H9 (cell line): ENCODE data around the gene DUOXA1. TPM values are rescaled to one million over a fixed set of nuclear protein-coding genes. Genes with fewer than 3 reads are reported as not detected.
A peak's percentile ranks its signal among the peaks of the same experiment; 100 is the strongest.

ENCODE experiments used
- DNase-seq: peaks from one replicate; pipeline ENCODE4 v3.0.0-alpha.2; 2017
- H2AFZ ChIP-seq: one replicate; pipeline ENCODE4 v1.6.1; 2013; ENCODE audit warnings: mild to moderate bottlenecking, low read length, control low read depth, moderate library complexity
- H2AK5ac ChIP-seq: 2 replicates; pipeline ENCODE4 v1.6.1; 2013; ENCODE audit warnings: low read length, control low read depth, mixed read lengths; ENCODE audit not compliant: insufficient read length
- H2BK120ac ChIP-seq: one replicate; pipeline ENCODE4 v1.6.1; 2013; ENCODE audit warnings: low read depth, mild to moderate bottlenecking, low read length, control low read depth, inconsistent platforms; ENCODE audit not compliant: poor library complexity, severe bottlenecking
- H2BK12ac ChIP-seq: 2 replicates; pipeline ENCODE4 v1.6.1; 2013; ENCODE audit warnings: low read length, control low read depth, mixed read lengths, low read depth; ENCODE audit not compliant: insufficient read length
- H2BK15ac ChIP-seq: 2 replicates; pipeline ENCODE4 v1.6.1; 2013; ENCODE audit warnings: low read depth, low read length, control low read depth
- H2BK20ac ChIP-seq: one replicate; pipeline ENCODE4 v1.6.1; 2013; ENCODE audit warnings: low read depth, mild to moderate bottlenecking, low read length, control low read depth, inconsistent platforms; ENCODE audit not compliant: poor library complexity, severe bottlenecking
- H2BK5ac ChIP-seq: 2 replicates; pipeline ENCODE4 v1.6.1; 2013; ENCODE audit warnings: low read length, control low read depth, mixed read lengths; ENCODE audit not compliant: insufficient read length
- H3K14ac ChIP-seq: 2 replicates; pipeline ENCODE4 v1.6.1; 2013; ENCODE audit warnings: low read length, control low read depth; ENCODE audit not compliant: insufficient read depth
- H3K18ac ChIP-seq: 2 replicates; pipeline ENCODE4 v1.6.1; 2013; ENCODE audit warnings: low read depth, mild to moderate bottlenecking, mixed read lengths, low read length, control low read depth; ENCODE audit not compliant: insufficient read length
- H3K23ac ChIP-seq: 2 replicates; pipeline ENCODE4 v1.6.1; 2013; ENCODE audit warnings: low read length, control low read depth, mixed read lengths, low read depth; ENCODE audit not compliant: insufficient read length
- H3K23me2 ChIP-seq: 2 replicates; pipeline ENCODE4 v1.6.1; 2013; ENCODE audit warnings: low read depth, mild to moderate bottlenecking, mixed read lengths, low read length, control low read depth; ENCODE audit not compliant: insufficient read length, poor library complexity, severe bottlenecking
- H3K27ac ChIP-seq: 2 replicates; pipeline ENCODE4 v1.5.1; 2013; ENCODE audit warnings: low read length, control low read depth, mixed read lengths, low read depth; ENCODE audit not compliant: insufficient read length
- H3K27me3 ChIP-seq: 2 replicates; pipeline ENCODE4 v1.6.1; 2013; ENCODE audit warnings: low read length, control low read depth, inconsistent platforms; ENCODE audit not compliant: insufficient read depth
- H3K4ac ChIP-seq: 2 replicates; pipeline ENCODE4 v1.6.1; 2013; ENCODE audit warnings: low read depth, mild to moderate bottlenecking, control low read depth, inconsistent platforms, low read length, moderate library complexity
- H3K4me1 ChIP-seq: 2 replicates; pipeline ENCODE4 v1.6.1; 2013; ENCODE audit warnings: low read length, control low read depth, inconsistent platforms; ENCODE audit not compliant: insufficient read depth
- H3K4me2 ChIP-seq: 2 replicates; pipeline ENCODE4 v1.6.1; 2013; ENCODE audit warnings: low read length, control low read depth, mixed read lengths; ENCODE audit not compliant: insufficient read length, insufficient read depth
- H3K56ac ChIP-seq: 2 replicates; pipeline ENCODE4 v1.6.1; 2013; ENCODE audit warnings: low read depth, mild to moderate bottlenecking, mixed read lengths, low read length, control low read depth; ENCODE audit not compliant: insufficient read length
- H3K79me1 ChIP-seq: 2 replicates; pipeline ENCODE4 v1.6.1; 2013; ENCODE audit warnings: low read depth, mild to moderate bottlenecking, moderate library complexity, low read length, control low read depth, inconsistent platforms; ENCODE audit not compliant: insufficient read depth, poor library complexity, severe bottlenecking
- H3K79me2 ChIP-seq: 2 replicates; pipeline ENCODE4 v1.6.1; 2013; ENCODE audit warnings: low read length, control low read depth, inconsistent platforms; ENCODE audit not compliant: insufficient read depth
- H3K9ac ChIP-seq: 2 replicates; pipeline ENCODE4 v1.6.1; 2013; ENCODE audit warnings: low read length, control low read depth, mixed read lengths; ENCODE audit not compliant: insufficient read length; ENCODE audit errors: extremely low read depth
- H3K9me3 ChIP-seq: one replicate; pipeline ENCODE4 v1.6.1; 2013; ENCODE audit warnings: low read depth, low read length, inconsistent platforms; ENCODE audit not compliant: control insufficient read depth
- H3T11ph ChIP-seq: one replicate; pipeline ENCODE4 v1.6.1; 2013; ENCODE audit warnings: mild to moderate bottlenecking, low read length, control low read depth, inconsistent platforms
- H4K20me1 ChIP-seq: one replicate; pipeline ENCODE4 v1.6.1; 2013; ENCODE audit not compliant: control insufficient read depth, insufficient read length, insufficient read depth
- H4K5ac ChIP-seq: 2 replicates; pipeline ENCODE4 v1.6.1; 2013; ENCODE audit warnings: low read depth, mild to moderate bottlenecking, mixed read lengths, low read length, control low read depth; ENCODE audit not compliant: insufficient read length
- H4K8ac ChIP-seq: replicated peaks from 2 replicates; pipeline ENCODE4 v1.6.1; 2013; ENCODE audit warnings: low read length, control low read depth, mixed read lengths, low read depth; ENCODE audit not compliant: insufficient read length
- H4K91ac ChIP-seq: 2 replicates; pipeline ENCODE4 v1.6.1; 2013; ENCODE audit warnings: low read depth, mild to moderate bottlenecking, moderate library complexity, mixed read lengths, low read length, control low read depth; ENCODE audit not compliant: insufficient read length
- H3K27ac Mint-ChIP-seq, 3 experiments: 2 replicates in 2 of 3; 3 replicates in 1 of 3; pipeline ENCODE4 v1.8.0; 2020 to 2021; ENCODE audit warnings: mixed read lengths in 3 of 3, mild to moderate bottlenecking in 1 of 3, moderate library complexity in 1 of 3
- H3K27me3 Mint-ChIP-seq: 2 replicates; pipeline ENCODE4 v1.8.0; 2021; ENCODE audit warnings: low read depth, mild to moderate bottlenecking, moderate library complexity, mixed read lengths
- H3K36me3 Mint-ChIP-seq, 3 experiments: 2 replicates in 2 of 3; 3 replicates in 1 of 3; pipeline ENCODE4 v1.8.0; 2020 to 2021; ENCODE audit warnings: low read depth in 3 of 3, mixed read lengths in 3 of 3; ENCODE audit not compliant: insufficient read depth in 1 of 3
- H3K4me1 Mint-ChIP-seq, 2 experiments: 2 replicates each; pipeline ENCODE4 v1.8.0; 2020; ENCODE audit warnings: mixed read lengths in 2 of 2
- H3K4me3 Mint-ChIP-seq, 2 experiments: 2 replicates in 1 of 2; 3 replicates in 1 of 2; pipeline ENCODE4 v1.8.0; 2020 to 2021; ENCODE audit warnings: mild to moderate bottlenecking in 2 of 2, mixed read lengths in 2 of 2, moderate library complexity in 1 of 2
- H3K9me3 Mint-ChIP-seq, 2 experiments: 2 replicates in 1 of 2; 3 replicates in 1 of 2; pipeline ENCODE4 v1.8.0; 2020; ENCODE audit warnings: mild to moderate bottlenecking in 2 of 2, mixed read lengths in 2 of 2, moderate library complexity in 1 of 2
- WGBS: extraction: QIAGEN DNeasy Blood & Tissue Kit; methylation state at CpG from one replicate; pipeline ENCODE4 v1.1.7; 2013; ENCODE audit warnings: missing lambda C conversion rate, low lambda C conversion rate, mixed read lengths; ENCODE audit not compliant: insufficient read length; ENCODE audit errors: extremely low coverage; 5-methylcytosine and 5-hydroxymethylcytosine counted together
- total RNA-seq: library from RNA; stranded (reverse); gene quantifications from 2 replicates; pipeline ENCODE4 v1.2.1, GENCODE V29; 2021
- TF ChIP-seq, protein P1 (sequence below): fragments of 200-600 bp; sonication (generic); conservative IDR thresholded peaks from 3 replicates; pipeline ENCODE4 v1.8.0; 2021; ENCODE audit warnings: antibody characterized with exemption, mild to moderate bottlenecking

Gene DUOXA1
- total RNA-seq, 1 experiment from 2014 or later: 1.2 TPM

DNA sequence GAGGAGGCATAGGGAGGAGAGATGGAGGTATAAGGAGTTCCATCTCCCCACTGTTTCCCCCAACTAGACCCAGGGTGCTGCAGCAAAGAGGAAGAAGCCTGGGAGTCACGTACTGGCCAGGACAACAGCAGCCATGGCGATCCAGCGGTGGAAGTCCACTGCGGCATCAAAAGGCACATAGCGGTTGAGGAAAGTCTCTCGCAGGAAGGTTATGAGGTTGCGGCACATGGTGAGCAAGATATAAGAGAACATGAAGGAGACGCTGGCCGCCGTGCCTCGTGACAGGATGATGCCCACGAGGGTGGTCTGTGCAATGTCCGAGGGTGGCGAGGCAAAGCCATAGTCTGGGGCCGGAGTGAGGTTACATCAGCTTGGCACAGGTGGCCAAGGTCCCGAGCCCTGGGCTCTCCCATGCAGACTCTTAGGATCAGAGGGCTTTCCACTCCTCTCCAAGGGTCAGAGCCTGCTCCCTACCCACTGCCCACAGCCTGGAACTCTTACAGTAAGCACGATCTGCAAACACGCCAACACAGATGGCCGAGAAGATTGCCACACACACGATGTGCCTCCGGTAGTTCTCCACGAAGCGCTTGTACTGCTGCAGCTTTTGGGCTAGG is 30.0 kb downstream of the DUOXA1 start:
- Histone ChIP-seq H2BK5ac (no peak overlapping the region), H4K8ac (no peak overlapping the region), H3K9ac (no peak overlapping the region), H3K4ac (no peak overlapping the region), H3T11ph (no peak overlapping the region), H3K27me3 (no peaks in the 10 kb centered on the region), H2BK20ac (no peak overlapping the region), H2BK12ac (no peak overlapping the region), H3K9me3 (no peaks in the 10 kb centered on the region), H4K5ac (no peak overlapping the region), H2AK5ac (no peak overlapping the region), H3K18ac (no peak overlapping the region), H2BK120ac (no peak overlapping the region), H3K4me1 (peaks cover 6% of the 10 kb centered on the region; the same call in 1 of the 2 replicates), H3K79me2 (no peaks in the 10 kb centered on the region), H3K56ac (no peak overlapping the region), H3K23me2 (no peaks in the 10 kb centered on the region), H3K14ac (peak overlapping the region; percentile 43; the same call in 1 of the 2 replicates), H4K91ac (no peak overlapping the region), H3K79me1 (no peaks in the 10 kb centered on the region), H4K20me1 (no peaks in the 10 kb centered on the region), H3K4me2 (no peak overlapping the region), H2AFZ (no peak overlapping the region), H3K27ac (no peak overlapping the region), H2BK15ac (no peak overlapping the region), H3K23ac (no peak overlapping the region)
- Mint-ChIP-seq H3K27ac (no peak overlapping the region), H3K4me3 (no peak overlapping the region), H3K4me1 (peaks cover 20 to 28% of the 10 kb centered on the region in 2 experiments), H3K27me3 (peaks cover 29% of the 10 kb centered on the region), H3K9me3 (no peaks in the 10 kb centered on the region; a peak in 1 of 5 replicates), H3K36me3 (no peaks in the 10 kb centered on the region; a peak in 1 of 7 replicates)
- no peak for DNase-seq
- TF ChIP-seq, protein P1, sequence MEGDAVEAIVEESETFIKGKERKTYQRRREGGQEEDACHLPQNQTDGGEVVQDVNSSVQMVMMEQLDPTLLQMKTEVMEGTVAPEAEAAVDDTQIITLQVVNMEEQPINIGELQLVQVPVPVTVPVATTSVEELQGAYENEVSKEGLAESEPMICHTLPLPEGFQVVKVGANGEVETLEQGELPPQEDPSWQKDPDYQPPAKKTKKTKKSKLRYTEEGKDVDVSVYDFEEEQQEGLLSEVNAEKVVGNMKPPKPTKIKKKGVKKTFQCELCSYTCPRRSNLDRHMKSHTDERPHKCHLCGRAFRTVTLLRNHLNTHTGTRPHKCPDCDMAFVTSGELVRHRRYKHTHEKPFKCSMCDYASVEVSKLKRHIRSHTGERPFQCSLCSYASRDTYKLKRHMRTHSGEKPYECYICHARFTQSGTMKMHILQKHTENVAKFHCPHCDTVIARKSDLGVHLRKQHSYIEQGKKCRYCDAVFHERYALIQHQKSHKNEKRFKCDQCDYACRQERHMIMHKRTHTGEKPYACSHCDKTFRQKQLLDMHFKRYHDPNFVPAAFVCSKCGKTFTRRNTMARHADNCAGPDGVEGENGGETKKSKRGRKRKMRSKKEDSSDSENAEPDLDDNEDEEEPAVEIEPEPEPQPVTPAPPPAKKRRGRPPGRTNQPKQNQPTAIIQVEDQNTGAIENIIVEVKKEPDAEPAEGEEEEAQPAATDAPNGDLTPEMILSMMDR: no peak
- WGBS: no CpG with 5 or more reads among the region's 23 CpGs
